ENCODE results near the gene SHC3.

GRCh38 chr9:88965473-88965872, 213.1 kb downstream of the SHC3 start:
- no peak for TF ChIP-seq CTCF (IDR thresholded peaks at IDR 0.05)
- TF ChIP-seq POLR2A (IDR thresholded peaks at IDR 0.05), result no peak

All from upper lobe of left lung (tissue), 4 donors.